Measurements from ENCODE around the gene PAX2. TPM values are rescaled to one million over a fixed set of nuclear protein-coding genes. Genes with fewer than 3 reads are reported as not detected.

Gene PAX2
- total RNA-seq, 4 donors from 2014 or later: not detected

DNA sequence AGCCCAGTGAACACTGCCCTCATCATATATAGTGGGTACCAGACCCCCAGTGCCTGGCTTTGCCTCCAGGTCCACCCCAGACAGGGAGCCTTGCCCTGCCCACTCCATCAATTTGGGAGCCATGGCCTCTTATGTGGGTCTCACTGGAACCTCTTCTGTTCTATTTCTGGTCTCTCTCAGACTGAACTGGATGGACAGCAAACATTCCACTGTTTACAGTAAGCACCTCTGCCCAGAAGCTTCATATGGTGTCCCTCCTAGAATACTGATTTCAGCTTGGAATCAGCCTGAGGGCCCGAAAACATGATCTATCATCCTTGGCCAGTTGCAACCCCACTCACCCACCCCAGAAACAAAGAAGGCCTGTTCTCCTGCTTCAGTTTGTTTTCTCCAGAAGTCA, 86.4 kb downstream of the PAX2 start:
- Histone ChIP-seq H3K4me1 (peaks cover 0 to 37% (median 27%) of the 10 kb centered on the region in 4 donors), H3K36me3 (no peaks in the 10 kb centered on the region), H3K4me3 (no peak overlapping the region), H3K27ac (no peak overlapping the region), H3K9me3 (no peaks in the 10 kb centered on the region), H3K27me3 (peaks cover 0 to 79% of the 10 kb centered on the region in 2 donors)
- no peak for DNase-seq (ENCODE audit: low spot score in 2 of 2)
- TF ChIP-seq, protein P1, sequence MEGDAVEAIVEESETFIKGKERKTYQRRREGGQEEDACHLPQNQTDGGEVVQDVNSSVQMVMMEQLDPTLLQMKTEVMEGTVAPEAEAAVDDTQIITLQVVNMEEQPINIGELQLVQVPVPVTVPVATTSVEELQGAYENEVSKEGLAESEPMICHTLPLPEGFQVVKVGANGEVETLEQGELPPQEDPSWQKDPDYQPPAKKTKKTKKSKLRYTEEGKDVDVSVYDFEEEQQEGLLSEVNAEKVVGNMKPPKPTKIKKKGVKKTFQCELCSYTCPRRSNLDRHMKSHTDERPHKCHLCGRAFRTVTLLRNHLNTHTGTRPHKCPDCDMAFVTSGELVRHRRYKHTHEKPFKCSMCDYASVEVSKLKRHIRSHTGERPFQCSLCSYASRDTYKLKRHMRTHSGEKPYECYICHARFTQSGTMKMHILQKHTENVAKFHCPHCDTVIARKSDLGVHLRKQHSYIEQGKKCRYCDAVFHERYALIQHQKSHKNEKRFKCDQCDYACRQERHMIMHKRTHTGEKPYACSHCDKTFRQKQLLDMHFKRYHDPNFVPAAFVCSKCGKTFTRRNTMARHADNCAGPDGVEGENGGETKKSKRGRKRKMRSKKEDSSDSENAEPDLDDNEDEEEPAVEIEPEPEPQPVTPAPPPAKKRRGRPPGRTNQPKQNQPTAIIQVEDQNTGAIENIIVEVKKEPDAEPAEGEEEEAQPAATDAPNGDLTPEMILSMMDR (IDR thresholded peaks at IDR 0.05): no peak
- TF ChIP-seq EP300 (IDR thresholded peaks at IDR 0.05): no peak
- TF ChIP-seq POLR2A (IDR thresholded peaks at IDR 0.05): no peak
- 60 to 67% methylated on average over 1 of the region's 1 CpG for WGBS, 2 donors

DNA sequence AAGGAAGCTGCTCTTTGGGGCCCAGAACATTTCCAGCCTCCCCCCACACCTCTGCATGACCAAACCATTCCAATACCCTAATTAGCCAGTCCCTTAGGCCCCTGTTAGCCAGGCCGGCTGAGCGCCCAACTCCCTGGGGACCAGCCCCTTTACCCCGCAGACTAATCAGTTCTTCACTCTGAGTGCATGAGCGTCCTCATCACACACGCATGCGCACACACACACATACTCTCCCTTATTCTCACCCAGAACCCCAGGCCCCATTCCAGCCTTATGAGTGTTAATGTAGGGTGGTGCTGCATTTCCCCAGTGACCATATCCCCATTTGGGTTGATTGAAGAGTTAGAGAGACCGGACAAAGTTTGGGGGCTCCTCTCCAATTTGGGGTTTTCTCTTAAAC, 90.4 kb downstream of the PAX2 start:
- Histone ChIP-seq H3K36me3 (no peaks in the 10 kb centered on the region), H3K27ac (no peak overlapping the region), H3K27me3 (peaks cover 0 to 63% of the 10 kb centered on the region in 2 donors), H3K9me3 (peaks cover 0 to 2% (median 0%) of the 10 kb centered on the region in 4 donors), H3K4me3 (no peak overlapping the region), H3K4me1 (no peaks in the 10 kb centered on the region)
- TF ChIP-seq, protein P1 (IDR thresholded peaks at IDR 0.05): no peak
- TF ChIP-seq EP300 (IDR thresholded peaks at IDR 0.05) (no peak), POLR2A (IDR thresholded peaks at IDR 0.05) (no peak)
- no peak for DNase-seq (ENCODE audit: low spot score in 2 of 2)
- 83 to 85% methylated on average over 7 of the region's 7 CpGs for WGBS, 2 donors

DNA sequence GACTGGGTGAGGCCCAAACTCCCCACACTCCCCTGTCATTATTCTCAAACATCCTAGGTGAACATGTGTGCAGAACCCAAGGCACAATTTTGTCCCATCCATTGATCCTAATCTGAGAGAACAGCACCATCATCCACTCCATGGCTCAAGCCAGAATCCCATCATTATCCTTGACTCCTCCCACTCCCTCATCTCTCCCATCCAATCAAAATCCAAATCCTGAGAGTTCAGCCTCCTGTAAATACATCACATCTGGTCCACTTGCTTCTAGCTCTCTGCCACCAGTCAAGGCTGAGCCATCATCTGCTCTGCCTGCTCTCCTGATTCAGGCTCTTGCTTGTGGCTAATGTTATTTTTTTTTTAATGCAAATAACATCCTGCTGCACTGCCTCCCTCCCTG, 91.5 kb downstream of the PAX2 start:
- H3K4me3 ChIP-seq: no peak overlapping the region
- peaks cover 0 to 8% (median 0%) of the 10 kb centered on the region in 4 donors for H3K9me3 ChIP-seq
- H3K27me3 ChIP-seq: peaks cover 0 to 56% of the 10 kb centered on the region in 2 donors
- no peak overlapping the region for H3K27ac ChIP-seq
- TF ChIP-seq POLR2A (IDR thresholded peaks at IDR 0.05) (no peak), EP300 (IDR thresholded peaks at IDR 0.05) (no peak)
- TF ChIP-seq, protein P1 (IDR thresholded peaks at IDR 0.05): no peak
- no peak for DNase-seq (ENCODE audit: low spot score in 2 of 2)
- H3K4me1 ChIP-seq: no peaks in the 10 kb centered on the region
- no peaks in the 10 kb centered on the region for H3K36me3 ChIP-seq

DNA sequence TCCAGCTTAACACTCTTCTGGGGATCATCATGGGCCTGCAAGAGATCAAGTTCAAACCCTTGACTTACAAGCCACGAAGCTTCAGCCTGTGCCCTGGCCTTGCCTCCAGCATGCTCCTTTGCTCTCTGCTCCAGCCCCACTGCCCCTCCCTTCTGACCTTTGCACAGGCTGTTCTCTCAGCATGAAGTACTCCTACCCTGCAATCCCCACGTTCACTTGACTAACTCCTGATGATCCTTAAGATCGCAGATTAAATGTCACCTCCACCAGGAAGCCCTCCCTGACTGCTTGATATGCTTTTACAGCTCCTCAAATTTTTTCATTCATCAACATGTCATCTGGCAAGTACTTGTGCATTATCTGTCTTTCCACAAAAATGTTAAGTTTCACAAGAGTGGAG, 91.9 kb downstream of the PAX2 start:
- H3K27ac ChIP-seq: no peak overlapping the region
- peaks cover 0 to 52% of the 10 kb centered on the region in 2 donors for H3K27me3 ChIP-seq
- peaks cover 0 to 8% (median 0%) of the 10 kb centered on the region in 4 donors for H3K9me3 ChIP-seq
- H3K4me3 ChIP-seq: no peak overlapping the region
- TF ChIP-seq EP300 (IDR thresholded peaks at IDR 0.05): no peak
- TF ChIP-seq POLR2A (IDR thresholded peaks at IDR 0.05): no peak
- TF ChIP-seq, protein P1 (IDR thresholded peaks at IDR 0.05): no peak
- no peaks in the 10 kb centered on the region for H3K36me3 ChIP-seq
- H3K4me1 ChIP-seq: no peaks in the 10 kb centered on the region
- 41 to 50% methylated on average over 3 of the region's 3 CpGs for WGBS, 2 donors
- DNase-seq (ENCODE audit: low spot score in 2 of 2): no peak

DNA sequence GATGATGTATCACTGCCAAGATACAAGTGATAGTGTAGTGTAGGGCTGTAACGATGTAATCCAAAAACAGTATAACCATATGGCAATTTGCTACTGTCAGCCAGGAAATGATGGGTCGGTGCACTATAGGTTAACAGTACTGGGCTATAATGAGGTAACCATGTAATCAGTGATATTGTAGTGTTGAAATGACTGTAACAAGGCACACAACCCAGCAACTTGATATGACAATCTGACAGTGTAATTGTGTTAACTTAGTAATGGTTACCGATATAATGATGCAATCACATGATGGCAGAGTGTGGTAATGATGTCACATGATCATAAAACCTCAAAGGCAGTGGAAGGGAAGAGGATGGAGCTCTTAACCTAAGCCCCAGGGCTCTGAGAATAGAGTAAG, 93.6 kb downstream of the PAX2 start:
- TF ChIP-seq, protein P1 (IDR thresholded peaks at IDR 0.05): no peak
- TF ChIP-seq EP300 (IDR thresholded peaks at IDR 0.05): no peak
- TF ChIP-seq POLR2A (IDR thresholded peaks at IDR 0.05): no peak
- WGBS, 2 donors: 77 to 81% methylated on average over 3 of the region's 3 CpGs
- Histone ChIP-seq H3K27ac (no peak overlapping the region), H3K27me3 (peaks cover 0 to 54% of the 10 kb centered on the region in 2 donors), H3K4me3 (no peak overlapping the region), H3K4me1 (no peaks in the 10 kb centered on the region), H3K9me3 (peaks cover 0 to 8% (median 0%) of the 10 kb centered on the region in 4 donors), H3K36me3 (no peaks in the 10 kb centered on the region)
- no peak for DNase-seq (ENCODE audit: low spot score in 2 of 2)
